Neural cell (in vitro differentiated cells): Measurements from ENCODE around the gene TTLL12. TPM values are rescaled to one million over a fixed set of nuclear protein-coding genes. Genes with fewer than 3 reads are reported as not detected.
"Not testable (repeated sequence)": the region's sequence is repeated elsewhere in the genome, so short reads cannot be mapped to it uniquely, and the experiment has no call there.

Source experiments
- H2AFZ ChIP-seq: fragments of 200-600, 300-800 bp; sonication (generic), shearing (Covaris generic); 2 replicates; pipeline ENCODE4 v1.6.0; 2014; ENCODE audit warnings: low read depth, mild to moderate bottlenecking, antibody characterized with exemption, low read length, moderate library complexity
- H3F3A ChIP-seq: fragments of 200-600 bp; shearing (Covaris generic); 2 replicates; pipeline ENCODE4 v1.6.1; 2016; ENCODE audit warnings: mild to moderate bottlenecking, moderate library complexity, mixed read lengths, antibody characterized with exemption, low read length; ENCODE audit not compliant: insufficient read depth, poor library complexity, severe bottlenecking
- H3K27ac ChIP-seq: fragments of 200-600, 300-800 bp; sonication (generic), shearing (Covaris generic); 2 replicates; pipeline ENCODE4 v1.5.1; 2014; ENCODE audit warnings: mild to moderate bottlenecking, low read length, moderate library complexity
- H3K27me3 ChIP-seq: fragments of 300-800, 200-600 bp; sonication (generic), shearing (Covaris generic); 2 replicates; pipeline ENCODE4 v1.6.0; 2014; ENCODE audit warnings: mild to moderate bottlenecking, low read depth, low read length, moderate library complexity; ENCODE audit not compliant: insufficient read depth
- H3K36me3 ChIP-seq: fragments of 300-800, 200-600 bp; sonication (generic), shearing (Covaris generic); 2 replicates; pipeline ENCODE4 v1.5.1; 2014; ENCODE audit warnings: mild to moderate bottlenecking, antibody characterized with exemption, low read length, moderate library complexity; ENCODE audit not compliant: insufficient read depth
- H3K4me2 ChIP-seq: fragments of 300-800, 200-600 bp; sonication (generic), shearing (Covaris generic); 2 replicates; pipeline ENCODE4 v1.6.0; 2014; ENCODE audit warnings: mild to moderate bottlenecking, low read length
- H3K4me3 ChIP-seq: fragments of 300-800, 200-600 bp; sonication (generic), shearing (Covaris generic); 2 replicates; pipeline ENCODE4 v1.5.1; 2014; ENCODE audit warnings: mild to moderate bottlenecking, low read length, moderate library complexity
- H3K79me2 ChIP-seq: fragments of 200-600 bp; shearing (Covaris generic); replicated peaks from 2 replicates; pipeline ENCODE4 v1.6.0; 2014; ENCODE audit warnings: mild to moderate bottlenecking, low read length, moderate library complexity; ENCODE audit not compliant: insufficient read depth
- H3K9ac ChIP-seq: fragments of 300-800, 200-600 bp; sonication (generic), shearing (Covaris generic); 2 replicates; pipeline ENCODE4 v1.6.1; 2016; ENCODE audit warnings: mild to moderate bottlenecking, low read length, mixed read lengths
- H3K9me2 ChIP-seq: fragments of 200-600 bp; shearing (Covaris generic); 2 replicates; pipeline ENCODE4 v1.6.1; 2016; ENCODE audit warnings: mild to moderate bottlenecking, low read length, mixed read lengths; ENCODE audit not compliant: insufficient read depth
- H3K9me3 ChIP-seq: fragments of 200-600, 300-800 bp; sonication (generic), shearing (Covaris generic); 2 replicates; pipeline ENCODE4 v1.6.1; 2016; ENCODE audit warnings: mild to moderate bottlenecking, mixed run types, low read length, moderate library complexity, mixed read lengths
- H4K20me1 ChIP-seq: fragments of 200-600 bp; shearing (Covaris generic); 2 replicates; pipeline ENCODE4 v1.6.1; 2016; ENCODE audit warnings: mild to moderate bottlenecking, mixed run types; ENCODE audit not compliant: insufficient read depth
- CTCF ChIP-seq: fragments of 450-650 bp; IDR thresholded peaks from 2 replicates; pipeline ENCODE4 v1.5.1; 2014; ENCODE audit warnings: antibody characterized with exemption, mild to moderate bottlenecking, moderate library complexity; ENCODE audit not compliant: poor library complexity, severe bottlenecking
- EP300 ChIP-seq: fragments of 450-650 bp; conservative IDR thresholded peaks from 2 replicates; pipeline ENCODE4 v1.6.1; 2014; ENCODE audit warnings: antibody characterized with exemption, mild to moderate bottlenecking, moderate library complexity; ENCODE audit not compliant: poor library complexity, severe bottlenecking
- EZH2 ChIP-seq: fragments of 200-600, 300-800 bp; shearing (Covaris generic), sonication (generic); IDR thresholded peaks from 2 replicates; pipeline ENCODE4 v1.6.1; 2014; ENCODE audit warnings: antibody characterized with exemption, low read length, borderline replicate concordance, mild to moderate bottlenecking; ENCODE audit not compliant: insufficient read depth, poor library complexity, severe bottlenecking
- MXI1 ChIP-seq: fragments of 450-650 bp; conservative IDR thresholded peaks from 2 replicates; pipeline ENCODE4 v1.6.1; 2014; ENCODE audit warnings: antibody characterized with exemption, mild to moderate bottlenecking; ENCODE audit not compliant: poor library complexity, severe bottlenecking
- POLR2AphosphoS5 ChIP-seq: IDR thresholded peaks from 2 replicates; pipeline ENCODE4 v1.6.1; 2012
- RAD21 ChIP-seq: fragments of 450-650 bp; conservative IDR thresholded peaks from 2 replicates; pipeline ENCODE4 v1.6.1; 2014; ENCODE audit warnings: antibody characterized with exemption, mild to moderate bottlenecking, moderate library complexity
- REST ChIP-seq: IDR thresholded peaks from 2 replicates; pipeline ENCODE4 v1.6.1; 2012; ENCODE audit warnings: borderline replicate concordance
- SMC3 ChIP-seq: fragments of 450-650 bp; conservative IDR thresholded peaks from 2 replicates; pipeline ENCODE4 v1.6.1; 2014; ENCODE audit warnings: antibody characterized with exemption, mild to moderate bottlenecking, moderate library complexity; ENCODE audit not compliant: poor library complexity
- TAF1 ChIP-seq: IDR thresholded peaks from 2 replicates; pipeline ENCODE4 v1.6.1; 2012; ENCODE audit warnings: low read depth
- polyA plus RNA-seq: library from polyadenylated mRNA; depleted of rRNA; stranded (reverse); fragments of >200 nt; gene quantifications from 2 replicates; pipeline ENCODE4 v1.2.3, GENCODE V29; 2014

Gene TTLL12
- polyA plus RNA-seq, 1 donor from 2014 or later, result 22.2 TPM

GRCh38 chr22:43147821-43148220, 39.1 kb downstream of the TTLL12 start:
- H2AFZ ChIP-seq, result no peak overlapping the region
- no peaks in the 10 kb centered on the region for H3K9me3 ChIP-seq
- H3K27me3 ChIP-seq, result peaks cover 16% of the 10 kb centered on the region
- H3K4me3 ChIP-seq, result no peak overlapping the region
- H3K9me2 ChIP-seq, result no peaks in the 10 kb centered on the region
- no peak overlapping the region for H3K9ac ChIP-seq
- H3K27ac ChIP-seq, result no peak overlapping the region
- no peaks in the 10 kb centered on the region for H3F3A ChIP-seq
- H3K36me3 ChIP-seq, result no peaks in the 10 kb centered on the region
- H3K79me2 ChIP-seq, result no peaks in the 10 kb centered on the region
- H3K4me2 ChIP-seq, result no peak overlapping the region
- H4K20me1 ChIP-seq, result no peaks in the 10 kb centered on the region
- TF ChIP-seq POLR2AphosphoS5, result no peak
- no peak for TF ChIP-seq MXI1
- TF ChIP-seq SMC3, result no peak
- TF ChIP-seq EP300, result no peak

GRCh38 chr22:43146332-43146731, 40.6 kb downstream of the TTLL12 start:
- H2AFZ ChIP-seq, H3K36me3 ChIP-seq, H3K4me2 ChIP-seq, H3K9ac ChIP-seq, H3K79me2 ChIP-seq, H3F3A ChIP-seq, H3K9me2 ChIP-seq, H4K20me1 ChIP-seq, H3K27me3 ChIP-seq, H3K4me3 ChIP-seq, H3K9me3 ChIP-seq, H3K27ac ChIP-seq: not testable (repeated sequence)

GRCh38 chr22:43145371-43145770, 41.6 kb downstream of the TTLL12 start:
- H3K27me3 ChIP-seq, H4K20me1 ChIP-seq, H3K36me3 ChIP-seq, H3F3A ChIP-seq, H3K79me2 ChIP-seq, H3K9ac ChIP-seq, H3K4me2 ChIP-seq, H3K9me2 ChIP-seq, H3K27ac ChIP-seq, H2AFZ ChIP-seq, H3K9me3 ChIP-seq, H3K4me3 ChIP-seq: not testable (repeated sequence)

- Histone ChIP-seq H3K27me3 (no peaks in the 10 kb centered on the region), H3K27ac (no peak overlapping the region), H4K20me1 (no peaks in the 10 kb centered on the region), H3K79me2 (peaks cover 7% of the 10 kb centered on the region), H3K9me2 (no peaks in the 10 kb centered on the region), H3K36me3 (no peaks in the 10 kb centered on the region), H3K9me3 (no peaks in the 10 kb centered on the region), H3K9ac (no peak overlapping the region), H2AFZ (no peak overlapping the region), H3K4me2 (no peak overlapping the region), H3K4me3 (no peak overlapping the region), H3F3A (no peaks in the 10 kb centered on the region)
- TF ChIP-seq EZH2, result no peak
- TF ChIP-seq MXI1, result no peak
- no peak for TF ChIP-seq TAF1
- no peak for TF ChIP-seq CTCF
- no peak for TF ChIP-seq POLR2AphosphoS5
- TF ChIP-seq EP300, result no peak
- TF ChIP-seq SMC3, result no peak
- no peak for TF ChIP-seq RAD21
- no peak for TF ChIP-seq REST
Observed at GRCh38 chr22:43144949-43145348, 42.0 kb downstream of the TTLL12 start.
